Astrocyte of the cerebellum (primary cell): ENCODE results near the gene ZNF844.
A peak's percentile ranks its signal among the peaks of the same experiment; 100 is the strongest.

Experiments used
- DNase-seq: peaks from one replicate; pipeline ENCODE4 v3.0.0-alpha.2; 2011; ENCODE audit warnings: low read depth
- H3K4me3 ChIP-seq: 2 replicates; pipeline ENCODE4 v1.5.1; 2011; ENCODE audit warnings: mild to moderate bottlenecking, low read depth, low read length, moderate library complexity
- CTCF ChIP-seq: IDR thresholded peaks from 2 replicates; pipeline ENCODE4 v1.5.1; 2012; ENCODE audit warnings: low read length, low read depth, moderate library complexity, mild to moderate bottlenecking; ENCODE audit errors: missing control alignments
- in situ Hi-C: cut with HindIII; loops from 2 replicates; pipeline ENCODE4 v1.10.0; 2017; ENCODE audit warnings: low sequenced_read_pairs

Gene ZNF844

GRCh38 chr19:12064590-12065538 is at the start of gene ZNF844:
TSS of gene ZNF844 (plus strand) at chr19:12064731. CDS start at chr19:12064874, 143 bp downstream.
- peak; percentile 42 for DNase-seq
- in situ Hi-C loops: no loop called here
- TF ChIP-seq CTCF: no peak
- H3K4me3 ChIP-seq: peak within 1 kb of the TSS; percentile 70

GRCh38 chr19:12015015-12015752 is 49.3 kb upstream of the ZNF844 start:
- in situ Hi-C loops: no loop called here
- H3K4me3 ChIP-seq: no peak overlapping the region
- no peak for TF ChIP-seq CTCF
- DNase-seq: no peak

GRCh38 chr19:12015753-12016116 is 48.8 kb upstream of the ZNF844 start:
- DNase-seq: no peak
- TF ChIP-seq CTCF: no peak
- no peak overlapping the region for H3K4me3 ChIP-seq
- in situ Hi-C loops: no loop called here

GRCh38 chr19:12034198-12034597 is 30.3 kb upstream of the ZNF844 start:
- no peak for TF ChIP-seq CTCF
- peak overlapping the region; percentile 86 for H3K4me3 ChIP-seq
- no peak for DNase-seq
- in situ Hi-C loops: no loop called here

GRCh38 chr19:12034620-12035019 is 29.9 kb upstream of the ZNF844 start:
- TF ChIP-seq CTCF: no peak
- H3K4me3 ChIP-seq: peak overlapping the region; percentile 86
- DNase-seq: no peak
- in situ Hi-C loops: no loop called here

GRCh38 chr19:12035220-12036172 is 29.0 kb upstream of the ZNF844 start, which contains the start of gene ZNF433:
TSS of gene ZNF433 (minus strand) at chr19:12035679. CDS start at chr19:12035539, 140 bp downstream.
- TF ChIP-seq CTCF: peak; percentile 5
- H3K4me3 ChIP-seq: peak within 1 kb of the TSS; percentile 86
- peak; percentile 40 for DNase-seq
- in situ Hi-C loops: no loop called here
